ENCODE results near the gene VSIG10L2.

VSIG10L2 gene

GRCh38 chr11:125998267-125998666, 52.4 kb downstream of the VSIG10L2 start:
- Histone ChIP-seq H3K36me3 (ENCODE audit: low read length) (no peaks in the 10 kb centered on the region), H3F3A (ENCODE audit: insufficient read depth) (no peaks in the 10 kb centered on the region), H2AFZ (ENCODE audit: low read depth, low read length, severe bottlenecking) (no peak overlapping the region)

GRCh38 chr11:125999234-125999880, 53.5 kb downstream of the VSIG10L2 start:
- no peaks in the 10 kb centered on the region for H3K36me3 ChIP-seq (ENCODE audit: low read length)

More at GRCh38 chr11:125998267-125998666, 52.4 kb downstream of the VSIG10L2 start:
- Histone ChIP-seq H4K20me1 (ENCODE audit: low read depth, low read length) (no peaks in the 10 kb centered on the region), H3K79me2 (ENCODE audit: insufficient read depth, low read length) (no peaks in the 10 kb centered on the region), H3K4me3 (ENCODE audit: insufficient read depth, low read length, poor library complexity, severe bottlenecking) (no peak overlapping the region), H3K9ac (ENCODE audit: low read length) (no peak overlapping the region), H3K27me3 (ENCODE audit: low read length) (no peaks in the 10 kb centered on the region), H3K9me3 (ENCODE audit: insufficient read depth, low read length) (no peaks in the 10 kb centered on the region), H3K4me2 (ENCODE audit: low read depth, low read length, poor library complexity, severe bottlenecking) (no peak overlapping the region), H3K27ac (ENCODE audit: low read depth, low read length) (no peak overlapping the region), H3K9me2 (replicated peaks; ENCODE audit: insufficient read depth, low read length) (no peaks in the 10 kb centered on the region)
- TF ChIP-seq CTCF (IDR thresholded peaks at IDR 0.05; ENCODE audit: insufficient read depth, low read length, poor library complexity, severe bottlenecking), result no peak
- no peak for TF ChIP-seq EZH2phosphoT487 (conservative IDR thresholded peaks at IDR 0.05; ENCODE audit: low read length)

GRCh38 chr11:126002181-126002580, 56.3 kb downstream of the VSIG10L2 start:
- H4K20me1 ChIP-seq (ENCODE audit: low read depth, low read length), result no peaks in the 10 kb centered on the region
- no peak for TF ChIP-seq CTCF (IDR thresholded peaks at IDR 0.05; ENCODE audit: insufficient read depth, low read length, poor library complexity, severe bottlenecking)
- no peak for TF ChIP-seq EZH2phosphoT487 (conservative IDR thresholded peaks at IDR 0.05; ENCODE audit: low read length)
- no peak overlapping the region for H3K9ac ChIP-seq (ENCODE audit: low read length)
- no peak overlapping the region for H3K4me3 ChIP-seq (ENCODE audit: insufficient read depth, low read length, poor library complexity, severe bottlenecking)
- H3K9me2 ChIP-seq (replicated peaks; ENCODE audit: insufficient read depth, low read length), result no peaks in the 10 kb centered on the region
- H3K27ac ChIP-seq (ENCODE audit: low read depth, low read length), result no peak overlapping the region
- H3K4me2 ChIP-seq (ENCODE audit: low read depth, low read length, poor library complexity, severe bottlenecking), result no peak overlapping the region
- no peak overlapping the region for H2AFZ ChIP-seq (ENCODE audit: low read depth, low read length, severe bottlenecking)
- H3K9me3 ChIP-seq (ENCODE audit: insufficient read depth, low read length), result no peaks in the 10 kb centered on the region
- H3K27me3 ChIP-seq (ENCODE audit: low read length), result no peaks in the 10 kb centered on the region
- H3K79me2 ChIP-seq (ENCODE audit: insufficient read depth, low read length), result no peaks in the 10 kb centered on the region
- H3K36me3 ChIP-seq (ENCODE audit: low read length), result no peaks in the 10 kb centered on the region
- no peaks in the 10 kb centered on the region for H3F3A ChIP-seq (ENCODE audit: insufficient read depth)

More at GRCh38 chr11:125999234-125999880, 53.5 kb downstream of the VSIG10L2 start:
- Histone ChIP-seq H3K27me3 (ENCODE audit: low read length) (no peaks in the 10 kb centered on the region), H3K79me2 (ENCODE audit: insufficient read depth, low read length) (no peaks in the 10 kb centered on the region), H3K4me3 (ENCODE audit: insufficient read depth, low read length, poor library complexity, severe bottlenecking) (no peak overlapping the region), H3K9ac (ENCODE audit: low read length) (no peak overlapping the region), H2AFZ (ENCODE audit: low read depth, low read length, severe bottlenecking) (no peak overlapping the region), H3K27ac (ENCODE audit: low read depth, low read length) (no peak overlapping the region), H3K9me3 (ENCODE audit: insufficient read depth, low read length) (no peaks in the 10 kb centered on the region), H3K4me2 (ENCODE audit: low read depth, low read length, poor library complexity, severe bottlenecking) (no peak overlapping the region), H3K9me2 (replicated peaks; ENCODE audit: insufficient read depth, low read length) (no peaks in the 10 kb centered on the region), H3F3A (ENCODE audit: insufficient read depth) (no peaks in the 10 kb centered on the region), H4K20me1 (ENCODE audit: low read depth, low read length) (no peaks in the 10 kb centered on the region)
- TF ChIP-seq EZH2phosphoT487 (conservative IDR thresholded peaks at IDR 0.05; ENCODE audit: low read length) (no peak), CTCF (IDR thresholded peaks at IDR 0.05; ENCODE audit: insufficient read depth, low read length, poor library complexity, severe bottlenecking) (no peak)
